Kidney (tissue), 14 donors: ENCODE data around the gene AUTS2. TPM values are rescaled to one million over a fixed set of nuclear protein-coding genes. Genes with fewer than 3 reads are reported as not detected.
A peak's percentile ranks its signal among the peaks of the same experiment; 100 is the strongest.

Source experiments
- DNase-seq, 5 donors: peaks; one replicate each; pipeline ENCODE4 v3.0.0-alpha.2; 2013 to 2020
- FAIRE-seq: peaks from 2 replicates; lab custom pipeline; 2012; peaks lifted over from hg19 to GRCh38; lab: Jason Lieb, UNC
- H3K27ac ChIP-seq, 2 donors: one replicate each; pipeline ENCODE4 v1.7.0; 2013; ENCODE audit warnings: low read depth in 2 of 2, low read length in 2 of 2, inconsistent platforms in 1 of 2
- H3K27me3 ChIP-seq: one replicate; pipeline ENCODE4 v1.7.1; 2013; ENCODE audit warnings: low read length, inconsistent platforms; ENCODE audit not compliant: control insufficient read depth, insufficient read depth
- H3K36me3 ChIP-seq, 3 donors: one replicate each; pipeline versions ENCODE4 v1.7.0 to v1.7.1; 2013; ENCODE audit warnings: low read length in 3 of 3, control low read depth in 1 of 3, inconsistent platforms in 1 of 3; ENCODE audit not compliant: insufficient read depth in 3 of 3, control insufficient read depth in 2 of 3
- H3K4me1 ChIP-seq, 3 donors: one replicate each; pipeline versions ENCODE4 v1.7.0 to v1.7.1; 2013; ENCODE audit warnings: low read length in 3 of 3, inconsistent platforms in 1 of 3, low read depth in 1 of 3; ENCODE audit not compliant: control insufficient read depth in 2 of 3, insufficient read depth in 2 of 3
- H3K4me3 ChIP-seq, 3 donors: one replicate each; pipeline versions ENCODE4 v1.7.0 to v1.8.1; 2013; ENCODE audit warnings: low read length in 3 of 3, control low read depth in 1 of 3, inconsistent platforms in 1 of 3
- H3K9ac ChIP-seq, 3 donors: one replicate each; pipeline versions ENCODE4 v1.7.0 to v1.7.1; 2013; ENCODE audit warnings: low read length in 3 of 3, control low read depth in 1 of 3, inconsistent platforms in 1 of 3
- H3K9me3 ChIP-seq, 3 donors: one replicate each; pipeline versions ENCODE4 v1.7.0 to v1.7.1; 2013; ENCODE audit warnings: low read length in 3 of 3, control low read depth in 1 of 3, inconsistent platforms in 1 of 3; ENCODE audit not compliant: control insufficient read depth in 2 of 3, insufficient read depth in 1 of 3
- CTCF ChIP-seq: IDR thresholded peaks from 3 replicates; pipeline ENCODE4 v1.5.1; 2012; ENCODE audit warnings: mild to moderate bottlenecking, moderate library complexity, borderline replicate concordance; ENCODE audit not compliant: insufficient read depth; ENCODE audit errors: extremely low read depth
- intact Hi-C: fragments of 100-400 bp; cut with DNase I; formaldehyde crosslinking; loops from one replicate; pipeline ENCODE4 v1.11.1; 2022
- polyA plus RNA-seq: library from polyadenylated mRNA; stranded (reverse); fragments of 350-450 nt; fragmentation: Illumina TruSeq; extraction: RNeasy Lipid Tissue Mini Kit (QIAGEN cat#74804); gene quantifications from one replicate; pipeline ENCODE4 v1.2.3, GENCODE V29; 2014; ENCODE audit warnings: low read depth, low replicate concordance; ENCODE audit not compliant: insufficient read depth
- total RNA-seq: library from RNA; stranded (reverse); fragmentation: NEBNext Ultra II Directional; extraction: Animal tissue kit (Norgen Biotek cat#: 25700); gene quantifications from one replicate; pipeline ENCODE4 v1.2.1, GENCODE V29; 2021
- donor health status: control.
- donor health status: control.
- donor health status: control.
- donor health status: control.
- donor health status: control.
- donor health status: DM: yes; HTN: yes; CAD: no.
- donor health status: Normal renal cell carcinoma (clear cell type).

Gene AUTS2
- total and polyA plus RNA-seq, 2 donors from 2014 or later: 5.2 to 33.8 TPM

- H3K9ac ChIP-seq: no peak overlapping the region
- TF ChIP-seq CTCF: no peak
- FAIRE-seq (no peak), DNase-seq (no peak)
- no peaks in the 10 kb centered on the region for H3K27me3 ChIP-seq
- no peak overlapping the region for H3K4me3 ChIP-seq
- no peaks in the 10 kb centered on the region for H3K36me3 ChIP-seq
- no peaks in the 10 kb centered on the region for H3K9me3 ChIP-seq
- intact Hi-C loops: no loop called here
- no peak overlapping the region for H3K27ac ChIP-seq
- peaks cover 0 to 3% (median 0%) of the 10 kb centered on the region in 3 donors for H3K4me1 ChIP-seq
Measured at GRCh38 chr7:70624500-70625103, 1026.3 kb downstream of the AUTS2 start.

- Histone ChIP-seq H3K9ac (no peak overlapping the region), H3K9me3 (no peaks in the 10 kb centered on the region), H3K4me3 (no peak overlapping the region), H3K27me3 (no peaks in the 10 kb centered on the region), H3K36me3 (no peaks in the 10 kb centered on the region), H3K4me1 (peaks cover 0 to 4% (median 0%) of the 10 kb centered on the region in 3 donors), H3K27ac (no peak overlapping the region)
- no peak for DNase-seq
- intact Hi-C loops: no loop called here
- FAIRE-seq: no peak
- TF ChIP-seq CTCF: no peak
Measured at GRCh38 chr7:70627461-70627860, 1029.2 kb downstream of the AUTS2 start.

- TF ChIP-seq CTCF: no peak
- no peaks in the 10 kb centered on the region for H3K27me3 ChIP-seq
- peak overlapping the region in 2 of 3 donors; percentile 30 to 41 for H3K4me3 ChIP-seq
- no peak overlapping the region for H3K27ac ChIP-seq
- FAIRE-seq (no peak), DNase-seq (no peak)
- intact Hi-C loops: no loop called here
- no peak overlapping the region for H3K9ac ChIP-seq
- H3K4me1 ChIP-seq: peaks cover 0 to 4% (median 0%) of the 10 kb centered on the region in 3 donors
- no peaks in the 10 kb centered on the region for H3K9me3 ChIP-seq
- H3K36me3 ChIP-seq: no peaks in the 10 kb centered on the region
Measured at GRCh38 chr7:70630440-70630817, 1032.2 kb downstream of the AUTS2 start.
